Thyroid gland (tissue), 4 donors: ENCODE measurements around the gene TSPAN5. TPM values are rescaled to one million over a fixed set of nuclear protein-coding genes. Genes with fewer than 3 reads are reported as not detected.

Source experiments
- DNase-seq, 2 donors: peaks; one replicate each; pipeline ENCODE4 v3.0.0-alpha.2; 2019
- H3K27ac ChIP-seq, 3 donors: fragments of 200-600 bp; sonication (generic); 1 replicate in 2 of 3; 2 replicates in 1 of 3; pipeline ENCODE4 v1.5.1; 2016 to 2019; ENCODE audit warnings: mild to moderate bottlenecking in 1 of 3, moderate library complexity in 1 of 3
- H3K27me3 ChIP-seq: fragments of 200-600 bp; sonication (generic); one replicate; pipeline ENCODE4 v1.5.1; 2019
- H3K36me3 ChIP-seq, 2 donors: fragments of 200-600 bp; sonication (generic); one replicate each; pipeline ENCODE4 v1.5.1; 2016 to 2019
- H3K4me1 ChIP-seq, 2 donors: fragments of 200-600 bp; sonication (generic); one replicate each; pipeline ENCODE4 v1.5.1; 2017 to 2019
- H3K4me3 ChIP-seq, 3 donors: fragments of 200-600 bp; sonication (generic); replicated peaks in 1 of 3; 1 replicate in 2 of 3; 2 replicates in 1 of 3; pipeline ENCODE4 v1.5.1; 2016; ENCODE audit warnings: mild to moderate bottlenecking in 1 of 3
- H3K9me3 ChIP-seq: fragments of 200-600 bp; sonication (generic); one replicate; pipeline ENCODE4 v1.5.1; 2017
- CTCF ChIP-seq, 6 experiments: fragments of 200-600 bp in 3 of 6; fragments of 450-650 bp in 3 of 6; sonication (generic) in 3 of 6; IDR thresholded peaks; one replicate each; pipeline ENCODE4 v1.5.1; 2016 to 2019; ENCODE audit warnings: antibody characterized with exemption in 6 of 6, mild to moderate bottlenecking in 2 of 6, inconsistent platforms in 1 of 6, moderate library complexity in 1 of 6
- POLR2A ChIP-seq, 2 donors: fragments of 450-650 bp; IDR thresholded peaks; one replicate each; pipeline ENCODE4 v1.6.1; 2017; ENCODE audit warnings: antibody characterized with exemption in 2 of 2, mild to moderate bottlenecking in 2 of 2, moderate library complexity in 1 of 2
- WGBS, 2 donors: methylation state at CpG; one replicate each; pipeline ENCODE4 v1.1.5; 2017; 5-methylcytosine and 5-hydroxymethylcytosine counted together
- intact Hi-C: fragments of 100-400 bp; cut with DNase I; formaldehyde crosslinking; loops from one replicate; pipeline ENCODE4 v1.15.1; 2023
- total RNA-seq, 4 donors: library from RNA; depleted of rRNA; stranded (reverse); fragments of >200 nt; gene quantifications; one replicate each; pipeline ENCODE4 v1.2.3, GENCODE V29; 2016

The TSPAN5 gene
- total RNA-seq, 4 donors from 2014 or later, result 26.4 to 48.0 (median 29.1) TPM

DNA sequence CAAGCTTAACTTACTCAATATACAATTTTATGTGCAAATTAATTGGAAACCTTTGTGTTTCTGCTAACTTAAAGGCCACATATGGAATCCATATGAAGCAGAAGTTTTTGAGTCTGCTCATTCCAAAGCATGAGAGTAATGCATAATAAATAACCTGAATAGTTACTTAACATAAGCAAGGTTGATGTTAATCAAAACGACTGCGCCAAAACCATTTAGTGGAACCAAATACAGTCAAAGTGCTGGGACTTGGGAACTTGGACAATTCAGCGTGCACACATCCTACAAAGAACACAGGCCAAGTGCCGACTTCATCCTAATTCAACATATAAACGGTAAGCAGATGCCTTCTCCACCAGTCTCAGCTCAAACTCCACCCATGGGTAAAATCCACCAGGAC is 17.0 kb downstream of the TSPAN5 start:
- intact Hi-C loops, result no loop called here
- Histone ChIP-seq H3K9me3 (no peaks in the 10 kb centered on the region), H3K36me3 (no peaks in the 10 kb centered on the region), H3K4me3 (no peak overlapping the region), H3K4me1 (peaks cover 0 to 5% of the 10 kb centered on the region in 2 donors), H3K27me3 (no peaks in the 10 kb centered on the region), H3K27ac (no peak overlapping the region)
- TF ChIP-seq CTCF (IDR thresholded peaks at IDR 0.05) (no peak), POLR2A (IDR thresholded peaks at IDR 0.05) (no peak)
- DNase-seq, result no peak
- 86 to 88% methylated on average over 5 of the region's 5 CpGs for WGBS, 2 donors

GRCh38 chr4:98639523-98639922 is 18.9 kb downstream of the TSPAN5 start:
- Histone ChIP-seq H3K27me3 (no peaks in the 10 kb centered on the region), H3K36me3 (no peaks in the 10 kb centered on the region), H3K4me1 (peaks cover 0 to 5% of the 10 kb centered on the region in 2 donors), H3K27ac (no peak overlapping the region), H3K9me3 (no peaks in the 10 kb centered on the region), H3K4me3 (no peak overlapping the region)
- intact Hi-C loops, result no loop called here
- whole genome bisulfite sequencing, 2 donors, result 77 to 88% methylated on average over 2 of the region's 2 CpGs
- TF ChIP-seq CTCF (IDR thresholded peaks at IDR 0.05) (no peak), POLR2A (IDR thresholded peaks at IDR 0.05) (no peak)
- no peak for DNase-seq

GRCh38 chr4:98639108-98639507 is 19.3 kb downstream of the TSPAN5 start:
- Histone ChIP-seq H3K4me3 (no peak overlapping the region), H3K4me1 (peaks cover 0 to 5% of the 10 kb centered on the region in 2 donors), H3K27me3 (no peaks in the 10 kb centered on the region), H3K9me3 (no peaks in the 10 kb centered on the region), H3K27ac (no peak overlapping the region), H3K36me3 (no peaks in the 10 kb centered on the region)
- 98 to 100% methylated on average over 2 of the region's 2 CpGs for WGBS, 2 donors
- no peak for TF ChIP-seq CTCF (IDR thresholded peaks at IDR 0.05)
- no peak for TF ChIP-seq POLR2A (IDR thresholded peaks at IDR 0.05)
- intact Hi-C loops, result no loop called here
- no peak for DNase-seq

DNA sequence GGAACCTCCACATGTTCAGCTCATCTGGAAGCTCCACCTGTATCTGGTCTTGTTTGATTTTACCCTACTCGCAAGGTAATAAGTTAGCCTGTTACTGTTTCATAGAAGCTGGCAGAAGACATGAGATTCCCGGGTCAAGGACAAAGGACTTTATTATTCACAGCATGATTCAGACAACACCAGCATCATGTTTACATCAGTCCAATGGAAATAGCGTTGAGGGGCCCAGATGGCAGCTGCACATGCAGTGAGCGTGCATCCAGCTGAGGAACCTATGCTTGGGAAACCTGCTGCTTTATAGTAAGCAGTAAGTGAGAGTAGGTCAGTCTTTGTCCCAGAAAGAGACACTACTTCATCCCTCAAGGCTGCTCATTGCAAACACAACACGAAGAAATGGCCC is 19.8 kb downstream of the TSPAN5 start:
- TF ChIP-seq POLR2A (IDR thresholded peaks at IDR 0.05) (no peak), CTCF (IDR thresholded peaks at IDR 0.05) (no peak)
- no peak overlapping the region for H3K4me3 ChIP-seq
- H3K36me3 ChIP-seq, result no peaks in the 10 kb centered on the region
- no peak for DNase-seq
- peaks cover 0 to 5% of the 10 kb centered on the region in 2 donors for H3K4me1 ChIP-seq
- H3K9me3 ChIP-seq, result no peaks in the 10 kb centered on the region
- intact Hi-C loops, result no loop called here
- no peaks in the 10 kb centered on the region for H3K27me3 ChIP-seq
- WGBS, 2 donors, result 86 to 87% methylated on average over 5 of the region's 5 CpGs
- H3K27ac ChIP-seq, result no peak overlapping the region

- Histone ChIP-seq H3K27ac (no peak overlapping the region), H3K27me3 (no peaks in the 10 kb centered on the region), H3K36me3 (no peaks in the 10 kb centered on the region), H3K9me3 (no peaks in the 10 kb centered on the region), H3K4me3 (no peak overlapping the region), H3K4me1 (peaks cover 15 to 19% of the 10 kb centered on the region in 2 donors)
- intact Hi-C loops, result no loop called here
- TF ChIP-seq CTCF (IDR thresholded peaks at IDR 0.05) (no peak), POLR2A (IDR thresholded peaks at IDR 0.05) (no peak)
- 93 to 100% methylated on average over 1 of the region's 1 CpG for WGBS, 2 donors
- no peak for DNase-seq
These were observed 24.4 kb downstream of the TSPAN5 start for GRCh38 chr4:98634061-98634460.
